ENCODE measurements around the gene TMEM255B. TPM values are rescaled to one million over a fixed set of nuclear protein-coding genes. Genes with fewer than 3 reads are reported as not detected.

Gene TMEM255B
- total and polyA plus RNA-seq, 2 donors (not counting 3 experiments of a cell fraction or from before 2014, with no cell fraction given) = 105 to 121 TPM

- no peaks in the 10 kb centered on the region for H3K79me2 ChIP-seq (ENCODE audit: control insufficient read depth, insufficient read depth, low read length)
- TF ChIP-seq EZH2 (IDR thresholded peaks at IDR 0.05; ENCODE audit: borderline replicate concordance, low read depth, low read length, severe bottlenecking) = no peak
- TF ChIP-seq CTCF (IDR thresholded peaks at IDR 0.05; ENCODE audit: extremely low read depth in 1 of 2, insufficient read depth in 1 of 2, low read depth in 1 of 2, low read length in 2 of 2) = peak in 1 of 2 donors; percentile 19
- intact Hi-C loops (cut with micrococcal nuclease) = loop anchor here (1.0 to 5.0 kb wide), 3 partner anchors 41 to 74 kb away; no protein-coding TSS in a partner anchor
- no peaks in the 10 kb centered on the region for H4K20me1 ChIP-seq (replicated peaks; ENCODE audit: control insufficient read depth, extremely low read depth, insufficient read depth, low read length)
- BruUV-seq (replicated peaks) = no TSS peak
- no peaks in the 10 kb centered on the region for H3K36me3 ChIP-seq (ENCODE audit: control insufficient read depth in 2 of 2, extremely low read depth in 1 of 2, insufficient read depth in 2 of 2, low read length in 2 of 2)
- H3K4me2 ChIP-seq (ENCODE audit: insufficient read depth, low read length) = peak within 1 kb of the TSS; percentile 94
- dilution Hi-C loops (cut with MboI; ENCODE audit: extremely low pct_ligation_motif_present, low sequenced_read_pairs) = no loop called here
- H3K9me1 ChIP-seq (replicated peaks; ENCODE audit: control insufficient read depth, extremely low read depth, insufficient read depth, low read length) = no peaks in the 10 kb centered on the region
- H3K27me3 ChIP-seq (ENCODE audit: control insufficient read depth in 2 of 2, insufficient read depth in 2 of 2, low read length in 2 of 2) = peaks cover 17 to 27% of the 10 kb centered on the region in 2 experiments
- FAIRE-seq (peak; percentile 28), DNase-seq (ENCODE audit: low read depth, low spot score) (peak; percentile 53)
- H3K4me1 ChIP-seq (ENCODE audit: control insufficient read depth, extremely low read depth, insufficient read depth, low read length) = peaks cover 11% of the 10 kb centered on the region
- no peaks in the 10 kb centered on the region for H3K9me3 ChIP-seq (replicated peaks; ENCODE audit: control insufficient read depth, insufficient read depth, low read length)
- H3K9ac ChIP-seq (replicated peaks; ENCODE audit: extremely low read depth, insufficient read depth, low read length) = peak within 1 kb of the TSS; percentile 36
- H3K4me3 ChIP-seq (replicated peaks in 1 of 3; ENCODE audit: insufficient read depth in 1 of 3, low read depth in 1 of 3, low read length in 3 of 3) = peak within 1 kb of the TSS; percentile 52 to 65 (median 56)
- peak within 1 kb of the TSS; percentile 61 for H2AFZ ChIP-seq (ENCODE audit: low read depth, low read length)
- ChIA-PET POLR2A (no interaction called here), CTCF (interaction anchor here (0.9 to 1.2 kb wide), 3 partner anchors 40 to 84 kb away, joined by 3 to 5 read pairs (median 3); no protein-coding TSS in a partner anchor)
- H3K27ac ChIP-seq (ENCODE audit: insufficient read depth, low read depth, low read length) = no peak within 1 kb of the TSS
These were observed 104.7 kb downstream of the TMEM255B start, which contains the start of gene GAS6 for GRCh38 chr13:113863524-113864272. Gene GAS6, minus strand, starts transcription at chr13:113864076. Its CDS starts 156 bp downstream, at chr13:113863920.
